MM.1S (cell line): ENCODE results near the gene SCGB1D1.

ENCODE experiments used
- DNase-seq: peaks from one replicate; pipeline ENCODE4 v3.0.0-alpha.2; 2015
- H2AFZ ChIP-seq: fragments of 300-600 bp; sonication (generic); 2 replicates; pipeline ENCODE4 v1.6.0; 2016; ENCODE audit warnings: antibody characterized with exemption, low read length
- H3F3A ChIP-seq: fragments of 300-600 bp; sonication (generic); 2 replicates; pipeline ENCODE4 v1.6.1; 2016; ENCODE audit warnings: mild to moderate bottlenecking, antibody characterized with exemption, low read length, moderate library complexity, mixed read lengths; ENCODE audit not compliant: insufficient read depth
- H3K27ac ChIP-seq: fragments of 300-600 bp; sonication (generic); 2 replicates; pipeline ENCODE4 v1.5.1; 2016; ENCODE audit warnings: mild to moderate bottlenecking, low read length
- H3K27me3 ChIP-seq: fragments of 300-600 bp; sonication (generic); replicated peaks from 2 replicates; pipeline ENCODE4 v1.6.0; 2016; ENCODE audit warnings: low read length; ENCODE audit not compliant: insufficient read depth
- H3K36me3 ChIP-seq: fragments of 300-600 bp; sonication (generic); replicated peaks from 2 replicates; pipeline ENCODE4 v1.6.1; 2016; ENCODE audit warnings: mild to moderate bottlenecking, low read length, mixed read lengths; ENCODE audit not compliant: insufficient read depth
- H3K4me1 ChIP-seq: fragments of 300-600 bp; sonication (generic); 2 replicates; pipeline ENCODE4 v1.6.1; 2016; ENCODE audit warnings: low read length, mixed read lengths
- H3K4me2 ChIP-seq: fragments of 300-600 bp; sonication (generic); 2 replicates; pipeline ENCODE4 v1.6.0; 2016; ENCODE audit warnings: low read depth, low read length
- H3K4me3 ChIP-seq: fragments of 300-600 bp; sonication (generic); 2 replicates; pipeline ENCODE4 v1.5.1; 2016; ENCODE audit warnings: low read length, mixed read lengths
- H3K79me2 ChIP-seq: fragments of 300-600 bp; sonication (generic); 2 replicates; pipeline ENCODE4 v1.6.1; 2016; ENCODE audit warnings: mixed run types, low read length, mixed read lengths
- H3K9ac ChIP-seq: fragments of 300-600 bp; sonication (generic); 2 replicates; pipeline ENCODE4 v1.6.1; 2016; ENCODE audit warnings: low read length, mixed read lengths
- H3K9me2 ChIP-seq: fragments of 300-600 bp; sonication (generic); replicated peaks from 2 replicates; pipeline ENCODE4 v1.6.1; 2016; ENCODE audit warnings: mild to moderate bottlenecking, low read length, mixed read lengths; ENCODE audit not compliant: insufficient read depth
- H3K9me3 ChIP-seq: fragments of 300-600 bp; sonication (generic); replicated peaks from 2 replicates; pipeline ENCODE4 v1.6.1; 2016; ENCODE audit warnings: mild to moderate bottlenecking, low read length, mixed read lengths; ENCODE audit not compliant: insufficient read depth
- H4K20me1 ChIP-seq: fragments of 300-600 bp; sonication (generic); 2 replicates; pipeline ENCODE4 v1.6.1; 2016; ENCODE audit warnings: mild to moderate bottlenecking, low read length, moderate library complexity, mixed read lengths; ENCODE audit not compliant: insufficient read depth
- CTCF ChIP-seq: fragments of 300-600 bp; sonication (generic); IDR thresholded peaks from 2 replicates; pipeline ENCODE4 v1.5.1; 2016; ENCODE audit warnings: antibody characterized with exemption, low read length, mixed read lengths
- EZH2 ChIP-seq: fragments of 300-600 bp; sonication (generic); optimal IDR thresholded peaks from 2 replicates; pipeline ENCODE3; 2017; ENCODE audit warnings: low read depth, mild to moderate bottlenecking, antibody characterized with exemption, low read length, mixed read lengths
- EZH2phosphoT487 ChIP-seq: fragments of 300-600 bp; sonication (generic); IDR thresholded peaks from 2 replicates; pipeline ENCODE4 v1.6.1; 2018; ENCODE audit warnings: antibody characterized with exemption, low read length

SCGB1D1 gene

GRCh38 chr11:62166371-62166770 is 23.6 kb upstream of the SCGB1D1 start:
- no peak for DNase-seq
- TF ChIP-seq EZH2 = no peak
- no peak for TF ChIP-seq CTCF
- TF ChIP-seq EZH2phosphoT487 = no peak
- no peak overlapping the region for H3K27ac ChIP-seq
- no peak overlapping the region for H3K9ac ChIP-seq
- no peaks in the 10 kb centered on the region for H3K4me1 ChIP-seq
- H3K27me3 ChIP-seq = no peaks in the 10 kb centered on the region
- no peaks in the 10 kb centered on the region for H4K20me1 ChIP-seq
- no peaks in the 10 kb centered on the region for H3K79me2 ChIP-seq
- H3K36me3 ChIP-seq = no peaks in the 10 kb centered on the region
- no peak overlapping the region for H3K4me3 ChIP-seq
- H3K4me2 ChIP-seq = no peak overlapping the region
- no peaks in the 10 kb centered on the region for H3F3A ChIP-seq
- no peaks in the 10 kb centered on the region for H3K9me2 ChIP-seq
- H3K9me3 ChIP-seq = no peaks in the 10 kb centered on the region
- H2AFZ ChIP-seq = no peak overlapping the region

- H3K4me3 ChIP-seq = no peak overlapping the region
- no peaks in the 10 kb centered on the region for H3K9me2 ChIP-seq
- no peaks in the 10 kb centered on the region for H3F3A ChIP-seq
- H3K9ac ChIP-seq = no peak overlapping the region
- H3K79me2 ChIP-seq = no peaks in the 10 kb centered on the region
- no peak for TF ChIP-seq EZH2phosphoT487
- TF ChIP-seq CTCF = no peak
- TF ChIP-seq EZH2 = no peak
- H3K9me3 ChIP-seq = no peaks in the 10 kb centered on the region
- no peaks in the 10 kb centered on the region for H3K27me3 ChIP-seq
- no peaks in the 10 kb centered on the region for H4K20me1 ChIP-seq
- DNase-seq = no peak
- no peaks in the 10 kb centered on the region for H3K36me3 ChIP-seq
- H3K4me2 ChIP-seq = no peak overlapping the region
- no peak overlapping the region for H2AFZ ChIP-seq
- H3K4me1 ChIP-seq = 0 out of 2 replicates have a peak, but pooled peaks cover 2% of the 10 kb centered on the region
- no peak overlapping the region for H3K27ac ChIP-seq
These were observed 20.6 kb upstream of the SCGB1D1 start for GRCh38 chr11:62169448-62169847.

- H2AFZ ChIP-seq = no peak overlapping the region
- DNase-seq = no peak
- no peak overlapping the region for H3K9ac ChIP-seq
- H3K9me2 ChIP-seq = no peaks in the 10 kb centered on the region
- TF ChIP-seq EZH2phosphoT487 = no peak
- H3K27me3 ChIP-seq = no peaks in the 10 kb centered on the region
- H3K9me3 ChIP-seq = no peaks in the 10 kb centered on the region
- no peak overlapping the region for H3K4me2 ChIP-seq
- no peaks in the 10 kb centered on the region for H3K36me3 ChIP-seq
- H3K4me1 ChIP-seq = 0 out of 2 replicates have a peak, but pooled peaks cover 2% of the 10 kb centered on the region
- no peak overlapping the region for H3K4me3 ChIP-seq
- no peaks in the 10 kb centered on the region for H4K20me1 ChIP-seq
- no peaks in the 10 kb centered on the region for H3K79me2 ChIP-seq
- no peaks in the 10 kb centered on the region for H3F3A ChIP-seq
- no peak overlapping the region for H3K27ac ChIP-seq
These were observed 20.1 kb upstream of the SCGB1D1 start for GRCh38 chr11:62169935-62170334.

- no peaks in the 10 kb centered on the region for H4K20me1 ChIP-seq
- no peaks in the 10 kb centered on the region for H3K79me2 ChIP-seq
- peak overlapping the region; percentile 64 for H3K4me2 ChIP-seq
- no peaks in the 10 kb centered on the region for H3K9me2 ChIP-seq
- peak overlapping the region; percentile 44 for H2AFZ ChIP-seq
- peak overlapping the region; percentile 11; the same call in 1 of the 2 replicates for H3K4me3 ChIP-seq
- H3K27me3 ChIP-seq = no peaks in the 10 kb centered on the region
- no peak for TF ChIP-seq EZH2phosphoT487
- TF ChIP-seq EZH2 = no peak
- TF ChIP-seq CTCF = peak; percentile 77
- H3K27ac ChIP-seq = no peak overlapping the region
- H3F3A ChIP-seq = no peaks in the 10 kb centered on the region
- H3K4me1 ChIP-seq = 0 out of 2 replicates have a peak, but pooled peaks cover 2% of the 10 kb centered on the region
- no peaks in the 10 kb centered on the region for H3K9me3 ChIP-seq
- peak overlapping the region; percentile 3; the same call in 1 of the 2 replicates for H3K9ac ChIP-seq
- no peaks in the 10 kb centered on the region for H3K36me3 ChIP-seq
- DNase-seq = peak; percentile 89
These were observed 18.7 kb upstream of the SCGB1D1 start for GRCh38 chr11:62171261-62171723.
